Thyroid gland (tissue), 4 donors: ENCODE data around the gene TIMM23. TPM values are rescaled to one million over a fixed set of nuclear protein-coding genes. Genes with fewer than 3 reads are reported as not detected.

Experiments
- DNase-seq, 2 donors: peaks; one replicate each; pipeline ENCODE4 v3.0.0-alpha.2; 2019
- H3K27ac ChIP-seq, 3 donors: fragments of 200-600 bp; sonication (generic); 1 replicate in 2 of 3; 2 replicates in 1 of 3; pipeline ENCODE4 v1.5.1; 2016 to 2019; ENCODE audit warnings: mild to moderate bottlenecking in 1 of 3, moderate library complexity in 1 of 3
- H3K27me3 ChIP-seq: fragments of 200-600 bp; sonication (generic); one replicate; pipeline ENCODE4 v1.5.1; 2019
- H3K36me3 ChIP-seq, 2 donors: fragments of 200-600 bp; sonication (generic); one replicate each; pipeline ENCODE4 v1.5.1; 2016 to 2019
- H3K4me1 ChIP-seq, 2 donors: fragments of 200-600 bp; sonication (generic); one replicate each; pipeline ENCODE4 v1.5.1; 2017 to 2019
- H3K4me3 ChIP-seq, 3 donors: fragments of 200-600 bp; sonication (generic); replicated peaks in 1 of 3; 1 replicate in 2 of 3; 2 replicates in 1 of 3; pipeline ENCODE4 v1.5.1; 2016; ENCODE audit warnings: mild to moderate bottlenecking in 1 of 3
- H3K9me3 ChIP-seq: fragments of 200-600 bp; sonication (generic); one replicate; pipeline ENCODE4 v1.5.1; 2017
- POLR2A ChIP-seq, 2 donors: fragments of 450-650 bp; IDR thresholded peaks; one replicate each; pipeline ENCODE4 v1.6.1; 2017; ENCODE audit warnings: antibody characterized with exemption in 2 of 2, mild to moderate bottlenecking in 2 of 2, moderate library complexity in 1 of 2
- WGBS, 2 donors: methylation state at CpG; one replicate each; pipeline ENCODE4 v1.1.5; 2017; 5-methylcytosine and 5-hydroxymethylcytosine counted together
- intact Hi-C: fragments of 100-400 bp; cut with DNase I; formaldehyde crosslinking; loops from one replicate; pipeline ENCODE4 v1.15.1; 2023
- total RNA-seq, 4 donors: library from RNA; depleted of rRNA; stranded (reverse); fragments of >200 nt; gene quantifications; one replicate each; pipeline ENCODE4 v1.2.3, GENCODE V29; 2016
- TF ChIP-seq, protein P1 (sequence below), 6 experiments: fragments of 200-600 bp in 3 of 6; fragments of 450-650 bp in 3 of 6; sonication (generic) in 3 of 6; IDR thresholded peaks; one replicate each; pipeline ENCODE4 v1.5.1; 2016 to 2019; ENCODE audit warnings: antibody characterized with exemption in 6 of 6, mild to moderate bottlenecking in 2 of 6, inconsistent platforms in 1 of 6, moderate library complexity in 1 of 6

Gene TIMM23
- total RNA-seq, 4 donors from 2014 or later, result 68.7 to 85.6 (median 72.1) TPM

DNA sequence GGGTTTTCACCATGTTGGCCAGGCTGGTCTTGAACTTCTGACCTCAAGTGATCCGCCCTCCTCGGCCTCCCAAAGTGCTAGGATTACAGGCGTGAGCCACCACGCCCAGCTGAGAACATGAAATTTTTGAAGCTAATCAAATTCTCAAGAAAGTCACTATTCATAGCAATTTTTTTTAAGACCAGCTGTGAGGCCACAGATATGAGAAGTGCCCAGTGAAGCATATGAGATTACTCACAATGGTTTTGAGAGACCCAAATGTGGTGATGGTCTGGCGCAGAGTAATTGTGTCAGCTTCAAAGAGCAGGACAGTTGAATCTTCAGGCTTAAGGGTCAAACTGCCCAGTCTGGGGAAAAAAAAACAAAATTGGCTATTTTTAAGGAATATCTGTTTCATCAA is 41.9 kb downstream of the TIMM23 start:
- TF ChIP-seq POLR2A (IDR thresholded peaks at IDR 0.05), result no peak
- TF ChIP-seq, protein P1, sequence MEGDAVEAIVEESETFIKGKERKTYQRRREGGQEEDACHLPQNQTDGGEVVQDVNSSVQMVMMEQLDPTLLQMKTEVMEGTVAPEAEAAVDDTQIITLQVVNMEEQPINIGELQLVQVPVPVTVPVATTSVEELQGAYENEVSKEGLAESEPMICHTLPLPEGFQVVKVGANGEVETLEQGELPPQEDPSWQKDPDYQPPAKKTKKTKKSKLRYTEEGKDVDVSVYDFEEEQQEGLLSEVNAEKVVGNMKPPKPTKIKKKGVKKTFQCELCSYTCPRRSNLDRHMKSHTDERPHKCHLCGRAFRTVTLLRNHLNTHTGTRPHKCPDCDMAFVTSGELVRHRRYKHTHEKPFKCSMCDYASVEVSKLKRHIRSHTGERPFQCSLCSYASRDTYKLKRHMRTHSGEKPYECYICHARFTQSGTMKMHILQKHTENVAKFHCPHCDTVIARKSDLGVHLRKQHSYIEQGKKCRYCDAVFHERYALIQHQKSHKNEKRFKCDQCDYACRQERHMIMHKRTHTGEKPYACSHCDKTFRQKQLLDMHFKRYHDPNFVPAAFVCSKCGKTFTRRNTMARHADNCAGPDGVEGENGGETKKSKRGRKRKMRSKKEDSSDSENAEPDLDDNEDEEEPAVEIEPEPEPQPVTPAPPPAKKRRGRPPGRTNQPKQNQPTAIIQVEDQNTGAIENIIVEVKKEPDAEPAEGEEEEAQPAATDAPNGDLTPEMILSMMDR (IDR thresholded peaks at IDR 0.05), result no peak
- no peaks in the 10 kb centered on the region for H3K27me3 ChIP-seq
- no peaks in the 10 kb centered on the region for H3K9me3 ChIP-seq
- no peak overlapping the region for H3K27ac ChIP-seq
- no peak overlapping the region for H3K4me3 ChIP-seq
- whole genome bisulfite sequencing, 2 donors, result 94 to 98% methylated on average over 5 of the region's 5 CpGs
- peaks cover 52 to 53% of the 10 kb centered on the region in 2 donors for H3K36me3 ChIP-seq
- DNase-seq, result no peak
- intact Hi-C loops, result no loop called here
- peaks cover 10 to 28% of the 10 kb centered on the region in 2 donors for H3K4me1 ChIP-seq

DNA sequence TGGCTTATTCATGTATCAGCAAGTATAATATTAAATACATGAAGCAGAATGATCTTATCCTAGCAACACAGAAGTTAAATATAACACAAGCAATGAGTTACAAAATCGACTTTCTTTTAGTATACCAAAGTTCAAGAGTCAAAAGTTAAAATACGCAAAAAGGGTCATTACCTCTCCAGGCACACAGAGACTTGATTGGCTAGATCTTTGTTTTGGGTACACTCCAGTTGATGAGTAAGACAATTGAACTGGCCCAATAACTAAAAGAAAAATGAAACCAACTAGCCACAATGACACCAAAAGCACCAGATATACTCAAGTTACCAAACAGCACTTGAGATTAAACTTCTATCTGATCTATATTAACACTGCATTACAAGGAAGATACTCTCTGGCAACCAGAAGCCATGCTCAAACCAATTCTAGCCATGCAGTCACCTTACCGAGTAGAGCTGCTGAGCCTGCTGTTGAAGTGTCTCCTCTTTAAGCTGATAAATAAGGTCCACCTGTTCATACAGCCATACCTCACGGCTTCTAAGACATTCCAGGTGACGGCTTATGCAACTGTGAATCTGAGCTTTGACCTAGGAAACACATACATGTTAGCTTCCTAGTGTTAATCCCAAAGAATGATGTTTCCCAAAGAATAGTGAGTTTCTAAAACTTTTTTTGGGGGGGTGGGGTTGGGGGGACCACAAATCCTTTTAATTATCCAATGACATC is 42.6 kb downstream of the TIMM23 start:
- intact Hi-C loops, result no loop called here
- Histone ChIP-seq H3K4me3 (no peak overlapping the region), H3K36me3 (peaks cover 46% of the 10 kb centered on the region in 2 donors), H3K27me3 (no peaks in the 10 kb centered on the region), H3K9me3 (no peaks in the 10 kb centered on the region), H3K27ac (no peak overlapping the region), H3K4me1 (peaks cover 16 to 34% of the 10 kb centered on the region in 2 donors)
- no peak for DNase-seq
- WGBS, 2 donors, result 92% methylated on average over 5 of the region's 5 CpGs
- TF ChIP-seq POLR2A (IDR thresholded peaks at IDR 0.05), result no peak
- TF ChIP-seq, protein P1 (IDR thresholded peaks at IDR 0.05), result no peak

DNA sequence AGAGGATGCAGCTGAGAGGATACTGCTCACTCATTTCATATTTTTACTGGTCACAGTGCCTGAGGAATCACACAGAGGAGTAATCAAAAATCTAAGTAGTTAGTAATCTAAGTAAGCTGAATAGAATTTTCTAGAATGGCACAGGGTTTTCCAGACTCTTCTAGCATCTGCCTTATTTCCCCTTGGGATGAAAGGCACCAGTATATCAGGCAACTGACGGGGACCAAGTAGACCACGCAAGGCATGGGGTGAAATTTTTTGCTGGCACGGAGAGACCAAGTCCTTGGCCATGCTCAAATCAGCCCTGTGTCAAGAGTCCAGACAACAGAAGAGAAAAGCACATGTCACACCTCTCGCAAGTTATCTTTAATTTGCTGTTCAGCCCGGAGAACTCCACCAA is 43.9 kb downstream of the TIMM23 start:
- Histone ChIP-seq H3K36me3 (peaks cover 32 to 33% of the 10 kb centered on the region in 2 donors), H3K27me3 (no peaks in the 10 kb centered on the region), H3K4me3 (no peak overlapping the region), H3K9me3 (no peaks in the 10 kb centered on the region), H3K4me1 (peaks cover 19 to 46% of the 10 kb centered on the region in 2 donors), H3K27ac (no peak overlapping the region)
- intact Hi-C loops, result no loop called here
- DNase-seq, result no peak
- WGBS, 2 donors, result 92 to 93% methylated on average over 5 of the region's 5 CpGs
- no peak for TF ChIP-seq POLR2A (IDR thresholded peaks at IDR 0.05)
- TF ChIP-seq, protein P1 (IDR thresholded peaks at IDR 0.05), result no peak

DNA sequence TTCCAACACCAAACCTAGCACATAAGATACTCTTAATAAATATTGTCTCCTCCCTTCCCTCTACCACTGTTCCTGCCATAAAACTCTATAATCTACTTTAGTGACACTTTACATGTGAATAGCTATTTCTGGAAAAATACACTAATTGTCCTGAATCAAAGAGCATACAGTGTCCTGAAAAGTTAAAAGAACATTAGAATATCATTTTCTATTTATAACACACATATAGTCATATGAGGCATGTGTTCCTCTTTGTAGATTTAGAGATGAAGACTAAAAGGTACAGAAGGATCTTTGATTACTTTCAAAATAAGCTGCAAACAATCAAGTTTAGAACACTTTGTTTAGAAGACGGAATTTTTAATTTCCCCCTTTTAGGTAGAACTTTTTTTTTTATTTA is 44.5 kb downstream of the TIMM23 start:
- Histone ChIP-seq H3K4me3 (no peak overlapping the region), H3K27me3 (no peaks in the 10 kb centered on the region), H3K36me3 (peaks cover 26 to 28% of the 10 kb centered on the region in 2 donors), H3K27ac (no peak overlapping the region), H3K4me1 (peaks cover 23 to 47% of the 10 kb centered on the region in 2 donors), H3K9me3 (no peaks in the 10 kb centered on the region)
- intact Hi-C loops, result no loop called here
- WGBS, 2 donors, result 91 to 95% methylated on average over 1 of the region's 1 CpG
- TF ChIP-seq, protein P1 (IDR thresholded peaks at IDR 0.05), result no peak
- no peak for TF ChIP-seq POLR2A (IDR thresholded peaks at IDR 0.05)
- no peak for DNase-seq

DNA sequence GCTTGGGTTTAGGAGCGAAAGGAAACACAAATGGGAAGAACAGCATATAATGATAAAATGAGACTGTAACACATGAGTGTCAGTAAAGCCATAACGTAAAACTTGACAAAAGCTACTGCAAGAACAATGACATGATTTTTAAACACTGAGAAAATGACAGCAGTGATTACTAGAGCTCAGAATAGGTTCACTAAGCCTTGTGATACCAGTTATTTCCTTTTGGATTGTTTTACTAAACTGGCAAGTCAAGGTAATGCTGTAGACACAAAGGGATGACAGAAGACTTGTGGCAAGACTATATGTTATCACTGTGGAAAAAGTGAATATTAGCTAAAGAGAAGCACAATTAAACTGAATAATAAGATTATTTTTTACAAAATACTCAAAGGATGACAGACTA is 45.4 kb downstream of the TIMM23 start:
- H3K9me3 ChIP-seq, result no peaks in the 10 kb centered on the region

More for the DNA sequence above, 45.4 kb downstream of the TIMM23 start:
- Histone ChIP-seq H3K4me3 (no peak overlapping the region), H3K27ac (no peak overlapping the region), H3K4me1 (peaks cover 32 to 56% of the 10 kb centered on the region in 2 donors), H3K27me3 (no peaks in the 10 kb centered on the region), H3K36me3 (peaks cover 17 to 22% of the 10 kb centered on the region in 2 donors)
- WGBS, 2 donors, result 93 to 94% methylated on average over 2 of the region's 2 CpGs
- no peak for TF ChIP-seq POLR2A (IDR thresholded peaks at IDR 0.05)
- TF ChIP-seq, protein P1 (IDR thresholded peaks at IDR 0.05), result no peak
- intact Hi-C loops, result no loop called here
- no peak for DNase-seq
